DMS 273 (cell line): ENCODE measurements around the gene CFAP97D2.
A peak's percentile ranks its signal among the peaks of the same experiment; 100 is the strongest.
"Not testable (repeated sequence)": the region's sequence is repeated elsewhere in the genome, so short reads cannot be mapped to it uniquely, and the experiment has no call there.

Experiments used
- DNase-seq: peaks from one replicate; lab custom pipeline; 2025; ENCODE audit not compliant: unreplicated experiment; lab: John Stamatoyannopoulos, UW

CFAP97D2 gene

DNA sequence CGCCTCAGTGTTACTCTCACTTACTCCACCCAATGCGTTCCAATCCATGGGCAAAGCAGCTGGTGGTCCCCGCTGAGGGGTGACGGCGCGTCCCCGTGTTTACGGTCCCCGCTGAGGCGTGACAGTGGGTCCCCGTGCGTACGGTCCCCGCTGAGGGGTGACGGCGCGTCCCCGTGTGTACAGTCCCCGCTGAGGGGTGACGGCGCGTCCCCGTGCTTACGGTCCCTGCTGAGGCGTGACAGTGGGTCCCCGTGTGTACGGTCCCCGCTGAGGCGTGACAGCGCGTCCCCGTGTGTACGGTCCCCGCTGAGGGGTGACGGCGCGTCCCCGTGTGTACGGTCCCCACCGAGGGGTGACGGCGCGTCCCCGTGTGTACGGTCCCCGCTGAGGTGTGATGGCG, 19.5 kb downstream of the CFAP97D2 start:
- DNase-seq, result no peak

DNA sequence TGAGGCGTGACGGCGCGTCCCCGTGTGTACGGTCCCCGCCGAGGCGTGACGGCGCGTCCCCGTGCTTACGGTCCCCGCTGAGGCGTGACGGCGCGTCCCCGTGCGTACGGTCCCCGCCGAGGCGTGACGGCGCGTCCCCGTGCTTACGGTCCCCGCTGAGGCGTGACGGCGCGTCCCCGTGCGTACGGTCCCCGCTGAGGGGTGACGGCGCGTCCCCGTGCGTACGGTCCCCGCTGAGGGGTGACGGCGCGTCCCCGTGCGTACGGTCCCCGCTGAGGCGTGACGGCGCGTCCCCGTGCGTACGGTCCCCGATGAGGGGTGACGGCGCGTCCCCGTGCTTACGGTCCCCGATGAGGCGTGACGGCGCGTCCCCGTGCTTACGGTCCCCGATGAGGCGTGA, 20.5 kb downstream of the CFAP97D2 start:
- DNase-seq, result not testable (repeated sequence)

DNA sequence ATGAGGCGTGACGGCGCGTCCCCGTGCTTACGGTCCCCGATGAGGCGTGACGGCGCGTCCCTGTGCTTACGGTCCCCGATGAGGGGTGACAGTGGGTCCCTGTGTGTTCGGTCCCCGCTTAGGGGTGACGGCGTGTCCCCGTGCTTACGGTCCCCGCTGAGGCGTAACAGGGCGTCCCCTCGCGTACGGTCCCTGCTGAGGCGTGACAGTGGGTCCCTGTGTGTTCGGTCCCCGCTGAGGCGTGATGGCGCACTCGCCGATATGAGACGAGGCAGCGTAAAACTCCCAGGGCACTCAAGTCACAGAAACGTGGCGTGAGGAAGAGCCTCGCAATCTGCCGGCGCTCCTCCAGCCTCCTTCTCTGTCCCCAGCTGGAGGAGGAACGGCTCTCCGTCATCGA, 20.9 kb downstream of the CFAP97D2 start:
- DNase-seq, result no peak

DNA sequence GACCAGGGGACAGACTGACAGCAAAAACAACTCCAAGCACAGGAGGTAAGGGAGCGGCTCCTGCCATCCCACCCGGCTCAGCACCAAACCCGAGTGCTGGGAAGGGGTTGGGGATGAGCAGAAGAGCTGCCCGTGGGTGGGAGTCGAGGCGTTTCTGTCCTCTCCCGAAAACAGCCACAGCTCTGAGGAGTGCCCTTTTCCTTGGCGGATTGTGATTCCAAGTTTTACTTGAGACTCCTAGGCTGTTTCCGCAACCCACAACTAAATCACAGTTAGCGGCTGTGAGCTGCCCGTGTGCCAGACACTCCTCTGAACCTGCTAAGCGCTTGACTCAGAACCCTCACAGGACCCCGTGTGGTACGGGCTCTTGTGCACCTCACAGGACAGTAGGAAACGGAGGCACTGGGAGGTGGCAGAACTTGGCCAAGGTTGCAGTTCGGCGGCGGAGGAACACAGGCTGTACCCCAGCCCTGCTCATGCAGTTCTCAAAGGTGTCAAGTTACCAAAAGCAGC, 21.4 kb downstream of the CFAP97D2 start:
- peak; percentile 23 for DNase-seq

DNA sequence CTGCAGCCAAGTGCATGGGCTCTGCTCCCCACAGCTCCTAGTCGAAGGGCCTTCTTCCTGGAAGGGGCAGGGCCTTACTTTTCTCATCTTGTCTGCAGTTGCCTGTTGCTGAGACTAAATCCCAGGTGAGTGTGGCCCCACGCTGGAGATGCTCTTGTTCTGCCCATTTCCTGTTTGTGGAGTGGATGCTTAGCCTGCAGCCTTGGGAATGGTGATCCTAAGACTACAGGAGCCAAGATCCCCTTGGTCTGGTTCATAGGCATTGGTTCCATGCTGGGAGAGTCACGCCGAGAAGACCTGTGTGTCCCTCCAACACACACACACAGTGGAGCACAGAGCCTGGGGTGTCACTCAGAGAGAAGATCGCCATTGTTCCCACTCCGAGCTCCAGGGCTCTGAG, 23.5 kb downstream of the CFAP97D2 start:
- DNase-seq, result no peak

DNA sequence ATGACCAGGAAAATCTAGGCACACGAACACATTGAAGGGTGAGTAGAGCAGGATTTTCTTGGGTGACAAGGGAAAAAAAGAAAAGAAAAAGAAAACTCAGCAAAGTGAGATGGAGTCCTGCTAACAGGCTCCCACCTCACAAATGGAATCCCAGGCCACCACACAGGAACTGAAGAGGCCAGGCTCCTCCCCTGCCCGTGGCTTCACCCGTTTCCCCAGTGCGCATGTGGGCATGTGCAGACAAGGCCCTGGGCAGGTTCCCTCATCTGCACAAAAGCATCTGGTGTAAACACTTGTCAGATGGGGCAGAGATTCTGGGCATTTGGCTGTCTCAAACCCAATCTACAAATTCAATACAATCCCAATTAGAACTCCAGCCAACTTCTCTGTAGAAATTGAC, 24.5 kb downstream of the CFAP97D2 start:
- DNase-seq, result peak; percentile 73

DNA sequence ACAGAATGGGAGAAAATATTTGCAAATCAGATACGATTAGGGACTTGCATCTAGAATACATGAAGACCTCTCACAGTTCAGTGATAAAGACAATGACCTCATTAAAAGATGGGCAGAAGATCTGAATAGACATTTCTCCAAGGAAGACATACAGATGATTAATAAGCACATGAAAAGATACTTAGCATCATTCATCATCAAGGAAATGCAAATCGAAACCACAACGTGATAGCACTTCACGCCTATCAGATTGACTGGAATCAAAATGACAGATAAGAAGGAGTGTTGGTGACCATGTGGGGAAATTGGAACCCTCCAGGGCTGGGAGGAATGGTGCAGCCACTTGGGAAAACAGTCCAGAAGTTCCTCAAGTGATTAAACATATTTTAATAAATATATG, 25.8 kb downstream of the CFAP97D2 start:
- no peak for DNase-seq

DNA sequence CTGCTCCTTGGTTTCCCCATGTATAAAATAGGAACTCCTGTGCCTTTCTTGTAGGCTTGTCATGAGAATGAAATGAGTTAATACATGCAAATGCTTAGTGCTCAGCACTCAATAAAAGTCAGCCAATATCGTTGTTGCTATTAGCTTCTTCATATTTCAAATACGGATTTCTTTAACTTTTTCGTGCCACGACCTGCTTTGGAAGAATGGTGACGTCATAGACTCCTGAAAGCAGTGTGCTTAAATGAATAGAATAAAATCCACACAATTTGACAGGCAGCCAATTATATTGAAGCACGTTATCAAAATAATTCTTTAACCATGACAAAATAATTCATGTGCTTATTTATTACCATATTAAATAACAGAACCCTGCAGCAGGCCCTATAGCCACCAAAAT, 29.1 kb downstream of the CFAP97D2 start:
- no peak for DNase-seq

DNA sequence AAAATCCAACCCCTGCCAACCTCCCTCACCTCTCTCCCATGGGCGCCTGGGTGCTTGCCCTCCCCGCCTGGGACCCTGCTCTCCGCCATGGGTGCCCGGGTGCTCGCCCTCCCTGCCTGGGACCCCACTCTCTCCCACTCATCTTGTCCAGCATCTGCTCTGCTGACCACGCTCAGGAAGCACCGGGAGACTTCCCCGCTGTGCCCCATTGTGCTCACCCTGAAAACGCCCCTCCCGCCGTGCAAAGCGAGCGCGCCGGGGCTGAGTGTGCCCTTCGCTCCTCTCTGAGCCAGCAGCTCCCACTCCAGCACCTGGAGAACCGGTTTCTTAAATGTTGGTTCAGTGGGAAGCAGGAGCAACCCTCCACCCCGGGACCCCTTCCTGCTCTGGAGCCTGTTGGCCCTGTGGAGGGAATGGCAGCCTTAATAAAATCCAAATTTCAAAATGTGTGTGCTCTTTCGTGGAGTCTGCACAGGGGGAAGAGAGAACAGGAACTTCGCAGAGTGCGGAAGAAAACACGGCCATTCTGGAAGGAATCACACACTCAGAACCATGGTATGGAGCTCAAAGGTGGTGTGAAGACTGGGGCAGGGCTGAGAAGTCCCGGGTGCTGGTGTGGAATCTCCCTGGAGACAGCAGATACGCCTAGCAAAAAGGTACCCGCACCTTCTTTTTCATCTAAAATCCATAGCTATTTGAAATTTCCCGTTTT, 32.5 kb downstream of the CFAP97D2 start:
- no peak for DNase-seq

DNA sequence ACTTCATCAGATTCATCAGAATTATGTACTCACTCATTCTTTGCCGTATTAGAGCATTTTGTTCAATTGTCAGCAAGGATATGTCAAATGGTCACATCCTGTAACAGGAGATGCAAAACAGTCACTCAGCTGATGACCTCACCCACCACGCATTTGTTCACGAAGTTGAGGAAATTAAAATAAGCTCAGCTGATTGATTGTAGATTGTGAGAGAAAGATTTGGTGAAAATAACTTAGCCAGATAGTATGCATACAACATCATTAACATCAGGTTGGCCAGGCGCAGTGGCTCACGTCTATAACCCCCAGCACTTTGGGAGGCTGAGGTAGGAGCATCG, 33.1 kb downstream of the CFAP97D2 start:
- DNase-seq, result no peak

DNA sequence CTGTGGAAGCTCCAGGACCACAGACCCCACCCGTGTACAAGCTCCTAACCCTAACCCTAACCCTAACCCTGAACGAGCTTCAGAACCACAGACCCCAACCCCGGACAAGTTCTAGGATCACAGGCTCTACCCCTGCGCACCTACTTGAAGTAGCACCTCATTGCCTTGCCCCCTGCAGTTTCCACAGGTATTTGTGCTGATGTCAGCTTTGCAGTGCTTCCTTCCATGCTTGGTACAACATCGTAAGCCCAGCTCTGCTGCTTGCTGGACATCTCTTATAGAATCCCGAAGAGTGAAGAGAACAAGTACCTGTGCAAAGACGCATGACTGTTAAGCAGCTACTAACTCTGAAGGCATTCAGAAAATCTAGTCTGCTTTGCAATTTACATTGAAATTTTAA, 34.9 kb downstream of the CFAP97D2 start:
- DNase-seq, result no peak

DNA sequence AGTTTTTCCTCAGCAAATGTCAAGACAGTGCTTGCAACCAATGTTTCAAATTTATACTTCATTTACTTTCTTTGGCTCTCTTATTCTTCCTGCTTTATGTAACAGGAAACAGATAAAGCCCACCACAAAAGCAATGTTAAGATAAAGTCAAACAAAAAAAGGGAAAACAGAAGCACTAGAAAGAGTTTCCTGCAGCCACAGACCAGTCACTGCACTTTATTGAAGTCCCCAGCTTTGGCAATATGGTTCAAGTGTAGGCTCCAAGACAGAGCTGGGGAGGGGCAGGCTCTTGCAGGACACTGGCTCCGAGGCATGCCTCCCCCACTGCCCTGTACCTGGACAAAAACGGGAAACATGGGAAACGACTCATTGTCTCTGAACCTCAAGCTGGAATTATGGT, 40.3 kb downstream of the CFAP97D2 start:
- no peak for DNase-seq

DNA sequence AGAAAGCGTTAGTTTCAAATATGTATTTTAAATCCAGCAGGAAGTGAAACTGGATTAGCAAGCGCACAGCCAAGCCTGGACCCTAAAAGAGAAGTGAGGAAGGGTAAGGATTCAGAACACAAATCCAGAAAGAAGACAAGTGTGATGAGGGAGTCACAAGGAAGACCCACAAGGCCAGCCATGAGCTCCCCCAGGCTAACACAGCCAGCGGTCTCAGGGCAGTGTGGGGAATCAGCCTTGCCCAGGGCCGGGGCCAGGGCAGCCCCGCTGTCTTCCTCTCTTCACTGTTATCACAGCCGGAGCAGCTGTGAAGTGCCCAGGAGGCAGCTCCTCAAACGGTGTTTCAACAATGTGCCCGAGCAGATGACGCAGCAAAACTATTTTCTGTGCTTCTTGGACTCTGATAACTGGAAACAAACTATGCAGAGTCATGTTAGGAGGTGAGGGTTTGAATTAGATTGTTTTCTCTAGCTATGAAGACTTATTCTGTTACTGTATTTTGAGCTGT, 43.5 kb downstream of the CFAP97D2 start:
- no peak for DNase-seq

DNA sequence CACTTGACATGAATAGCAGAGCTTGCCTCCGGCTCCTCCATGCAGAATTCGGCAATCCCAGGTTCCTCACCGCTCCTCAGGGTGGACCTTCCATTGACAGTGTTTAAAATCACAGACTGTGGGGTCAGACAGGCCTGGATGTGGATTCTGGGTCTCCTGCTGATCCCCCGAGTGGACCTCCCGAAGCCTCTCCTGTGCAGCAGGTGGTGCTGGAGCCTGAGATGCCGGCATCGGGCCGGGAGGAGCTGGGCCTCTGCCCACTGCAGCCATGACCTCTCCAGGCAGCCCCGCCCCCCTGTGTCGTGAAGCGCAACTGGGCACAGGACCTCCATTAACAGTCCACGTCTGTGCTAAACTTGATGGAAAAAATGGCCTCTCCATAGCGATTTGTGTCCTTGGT, 45.1 kb downstream of the CFAP97D2 start:
- DNase-seq, result no peak

DNA sequence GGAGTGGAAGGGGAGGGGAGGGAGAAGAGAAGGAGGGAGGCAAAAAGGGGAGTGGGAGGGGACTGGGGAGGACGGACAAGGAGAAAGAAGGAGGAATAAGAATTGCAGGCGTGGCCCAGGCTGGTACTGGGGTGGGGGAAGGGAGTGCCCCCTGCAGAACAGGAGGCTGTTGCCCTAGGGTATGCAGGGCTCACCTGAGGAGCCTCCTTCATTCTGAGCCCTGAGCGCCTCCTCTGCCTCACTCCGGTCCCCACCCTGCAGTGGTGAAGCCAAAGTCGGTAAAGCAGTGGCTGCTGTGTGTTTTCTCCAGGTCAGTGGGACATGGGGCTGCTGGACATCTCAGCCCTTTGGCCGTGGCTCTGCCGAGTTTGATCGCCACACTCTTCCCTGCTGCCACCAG, 46.6 kb downstream of the CFAP97D2 start:
- DNase-seq, result no peak

DNA sequence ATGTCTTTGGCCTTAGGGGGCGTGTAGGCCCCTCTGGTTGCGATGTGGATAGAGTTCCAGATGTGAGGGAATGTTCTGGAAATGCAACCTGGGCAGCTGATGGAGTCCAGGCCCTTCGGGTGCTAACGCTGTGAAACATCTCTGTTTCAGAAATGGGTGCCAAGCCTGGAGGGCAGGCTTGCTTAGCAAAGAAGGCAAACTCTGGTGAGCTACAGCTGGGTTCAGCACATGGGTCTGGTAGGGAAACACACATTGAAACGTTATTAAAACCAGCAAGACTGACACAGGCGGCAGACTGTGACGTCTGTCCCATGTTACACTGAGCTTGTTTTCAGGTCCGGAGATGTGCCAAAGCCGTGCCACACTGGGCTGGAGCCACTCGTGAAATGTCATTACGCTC, 47.0 kb downstream of the CFAP97D2 start:
- no peak for DNase-seq

DNA sequence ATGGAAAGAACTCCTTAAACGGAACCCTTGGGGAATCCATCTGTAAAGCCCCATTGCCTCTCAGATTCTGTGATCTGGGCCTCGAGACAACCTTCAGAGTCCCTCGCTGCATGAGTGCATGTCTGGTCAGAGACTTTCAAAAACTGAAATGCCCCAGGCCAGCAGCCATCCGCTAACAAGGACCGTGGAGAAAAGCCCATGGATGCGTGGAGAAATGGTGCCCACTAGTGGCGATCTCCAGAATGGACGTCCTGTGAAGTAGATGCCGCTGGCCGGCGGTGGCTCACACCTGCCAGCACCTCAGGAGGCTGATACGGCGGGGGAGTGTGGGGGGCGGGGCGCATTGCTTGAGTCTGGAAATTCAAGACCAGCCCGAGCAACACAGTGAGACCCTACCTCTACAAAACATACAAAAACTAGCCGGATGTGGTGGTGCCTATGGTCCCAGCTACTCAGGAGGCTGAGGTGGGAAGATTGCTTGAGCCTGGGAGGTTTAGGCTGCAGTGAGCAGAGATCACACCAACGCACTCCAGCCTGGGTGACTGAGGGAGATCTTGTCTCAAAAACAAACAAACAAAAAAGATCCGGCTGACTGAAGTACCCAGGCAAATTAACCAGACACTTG, 47.8 kb downstream of the CFAP97D2 start:
- peak; percentile 85 for DNase-seq

DNA sequence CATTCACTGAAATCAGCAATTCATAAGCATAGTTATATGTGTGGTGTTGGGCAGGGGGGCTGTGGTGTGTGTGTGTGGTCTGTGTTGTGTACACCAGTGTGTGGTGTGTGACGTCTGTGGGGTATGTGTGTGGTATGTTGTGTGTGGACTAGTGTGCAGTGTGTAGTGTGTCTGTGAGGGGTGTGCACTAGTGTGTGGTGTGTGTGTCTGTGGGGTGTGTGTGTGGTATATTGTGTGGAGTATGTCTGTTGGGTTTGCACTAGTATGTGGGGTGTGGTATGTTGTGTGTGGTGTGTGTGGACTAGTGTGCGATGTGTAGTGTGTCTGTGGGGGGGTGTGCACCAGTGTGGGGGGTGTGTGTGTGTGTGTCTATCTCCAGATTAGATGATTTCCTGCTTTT, 48.5 kb downstream of the CFAP97D2 start:
- DNase-seq, result no peak

DNA sequence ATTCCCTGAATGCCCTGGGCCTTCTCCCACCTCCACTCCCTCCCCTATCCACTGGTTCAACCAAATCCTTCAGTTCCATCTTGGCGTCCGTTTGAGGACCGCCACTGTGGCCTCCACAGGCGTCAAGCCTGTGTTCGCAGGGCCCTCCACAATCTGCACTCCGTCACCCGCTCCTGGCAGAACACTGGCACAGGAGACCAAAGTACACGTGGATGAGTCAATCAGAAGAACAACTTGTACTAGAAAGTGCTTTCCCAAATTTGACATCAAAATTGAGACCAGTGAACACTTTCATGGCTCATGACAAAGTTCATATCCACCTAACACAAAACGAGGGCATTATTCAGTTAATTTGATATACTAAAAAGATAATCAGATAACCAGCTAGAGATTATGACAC, 49.1 kb downstream of the CFAP97D2 start:
- no peak for DNase-seq

DNA sequence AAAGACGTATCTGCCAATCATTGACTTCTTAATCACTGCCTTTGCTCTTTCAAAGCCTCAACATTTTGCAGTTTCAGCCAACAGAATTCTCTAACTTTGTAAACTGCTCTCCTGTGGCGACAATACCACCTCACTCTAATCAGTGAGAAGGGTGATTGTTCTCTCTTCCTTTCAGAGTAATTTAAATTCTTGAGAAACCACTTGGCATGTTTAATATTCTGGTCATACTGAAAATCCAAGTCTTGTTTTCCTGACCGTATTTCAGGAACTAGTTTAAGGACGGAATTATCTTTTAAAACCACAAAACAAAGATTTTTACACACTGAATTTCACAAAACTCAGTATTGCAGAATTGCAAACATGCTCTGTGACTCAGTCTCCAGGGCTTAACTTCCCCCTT, 50.4 kb downstream of the CFAP97D2 start:
- no peak for DNase-seq

DNA sequence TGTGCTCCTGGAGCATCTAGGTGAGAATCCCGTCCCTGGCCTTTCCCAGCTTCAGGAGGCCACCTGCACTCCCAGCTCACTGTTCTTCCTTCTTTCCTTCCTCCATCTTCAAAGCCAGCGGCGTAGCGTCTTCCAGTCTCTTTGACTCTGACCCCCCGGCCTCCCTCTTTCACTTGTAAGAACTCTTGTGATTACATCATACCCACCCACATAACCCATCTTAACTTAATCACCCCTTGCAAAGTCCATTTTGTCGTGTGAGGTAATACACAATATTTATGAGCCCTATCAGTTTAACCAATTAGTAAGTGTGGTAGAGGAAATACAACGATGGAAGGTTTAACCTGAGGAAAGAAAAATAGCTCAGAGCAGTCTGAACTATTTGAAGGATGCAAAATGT, 51.1 kb downstream of the CFAP97D2 start:
- no peak for DNase-seq

DNA sequence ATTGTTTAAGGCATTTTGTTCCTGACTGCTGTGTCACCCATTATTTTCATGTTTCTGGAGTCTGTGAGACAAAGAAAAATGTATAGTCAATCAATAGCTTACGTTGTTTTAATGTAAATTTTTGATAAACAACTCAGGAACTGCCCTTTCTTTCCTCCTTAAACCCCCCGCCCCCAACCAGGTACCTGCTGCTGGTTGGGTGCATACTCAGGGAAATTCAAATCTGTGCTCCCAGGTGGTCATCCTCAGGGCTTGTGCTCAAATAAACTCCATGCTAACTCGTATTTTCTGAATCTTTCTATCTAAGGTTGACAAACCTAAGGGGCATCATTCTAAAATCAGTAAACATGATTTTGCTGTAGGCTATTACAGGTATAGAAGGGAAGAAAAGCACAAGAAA, 51.5 kb downstream of the CFAP97D2 start:
- no peak for DNase-seq

DNA sequence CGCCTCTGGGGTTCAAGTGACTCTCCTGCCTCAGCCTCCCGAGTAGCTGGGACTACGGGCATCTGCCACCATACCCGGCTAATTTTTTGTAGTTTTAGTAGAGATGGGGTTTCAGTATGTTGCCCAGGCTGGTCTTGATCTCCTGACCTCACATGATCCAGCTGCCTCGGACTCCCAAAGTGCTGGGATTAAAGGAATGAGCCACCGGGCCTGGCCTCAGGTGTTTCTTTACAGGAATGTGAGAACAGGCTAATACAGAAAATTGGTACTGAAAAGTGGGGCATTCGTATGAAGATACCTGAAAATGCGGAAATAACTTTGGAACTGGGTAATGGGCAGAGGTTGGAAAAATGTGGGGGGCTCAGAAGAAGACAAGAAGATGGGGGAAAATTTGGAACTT, 52.8 kb downstream of the CFAP97D2 start:
- no peak for DNase-seq
